GM19023 (cell line): Measurements from ENCODE around the gene WDR35.

ENCODE experiments used
- ATAC-seq: cut with Tn5 transposase; IDR thresholded peaks from one replicate; pipeline ENCODE4 v1.9.1; 2021; ENCODE audit warnings: mild to moderate bottlenecking, moderate library complexity; ENCODE audit not compliant: unreplicated experiment

The WDR35 gene

GRCh38 chr2:19874726-19875125, 115.2 kb downstream of the WDR35 start:
- ATAC-seq = no peak

GRCh38 chr2:19873014-19873413, 116.9 kb downstream of the WDR35 start:
- ATAC-seq = no peak

- ATAC-seq = no peak
These were observed 117.6 kb downstream of the WDR35 start for GRCh38 chr2:19872302-19872701.

- ATAC-seq = no peak
These were observed 118.1 kb downstream of the WDR35 start for GRCh38 chr2:19871836-19872235.

GRCh38 chr2:19870792-19871191, 119.1 kb downstream of the WDR35 start:
- ATAC-seq = no peak

- ATAC-seq = peak; percentile 75
These were observed 121.0 kb downstream of the WDR35 start for GRCh38 chr2:19868701-19869580.

GRCh38 chr2:19868224-19868623, 121.7 kb downstream of the WDR35 start:
- ATAC-seq = no peak

- peak; percentile 34 for ATAC-seq
These were observed 123.1 kb downstream of the WDR35 start for GRCh38 chr2:19866771-19867170.

- peak; percentile 28 for ATAC-seq
These were observed 124.8 kb downstream of the WDR35 start for GRCh38 chr2:19865151-19865550.

GRCh38 chr2:19864381-19864780, 125.5 kb downstream of the WDR35 start:
- ATAC-seq = no peak

- peak; percentile 66 for ATAC-seq
These were observed 126.4 kb downstream of the WDR35 start for GRCh38 chr2:19863303-19864041.

GRCh38 chr2:19861813-19862212, 128.1 kb downstream of the WDR35 start:
- no peak for ATAC-seq
